B cell (primary cell): ENCODE results near the gene F8A1. TPM values are rescaled to one million over a fixed set of nuclear protein-coding genes. Genes with fewer than 3 reads are reported as not detected.
"Not testable (repeated sequence)": the region's sequence is repeated elsewhere in the genome, so short reads cannot be mapped to it uniquely, and the experiment has no call there.

Source experiments
- ATAC-seq: fragments of 200-7000 bp; cut with Tn5 transposase; one replicate; pipeline ENCODE4 v1.10.0; 2021; ENCODE audit warnings: low read depth, mild to moderate bottlenecking, moderate number of reproducible peaks, moderate library complexity
- CTCF ChIA-PET: fragments of 350-600 bp; sonication (Branson Sonifier 250); formaldehyde crosslinking; loops from one replicate; lab custom pipeline; 2021; ENCODE audit warnings: antibody characterized with exemption, inconsistent platforms; lab: Charles Lee
- POLR2A ChIA-PET: fragments of 350-600 bp; sonication (Branson Sonifier 250); formaldehyde crosslinking; loops from one replicate; lab custom pipeline; 2021; ENCODE audit warnings: antibody characterized with exemption; lab: Charles Lee
- DNase-seq: peaks from one replicate; pipeline ENCODE4 v3.0.0; 2013
- H2AFZ ChIP-seq: 2 replicates; pipeline ENCODE4 v1.6.1; 2012; ENCODE audit warnings: mild to moderate bottlenecking, low read depth, low read length; ENCODE audit not compliant: insufficient read depth, poor library complexity, severe bottlenecking
- H3K27ac ChIP-seq, 2 donors: 1 replicate in 1 of 2; 2 replicates in 1 of 2; pipeline ENCODE4 v1.5.1; 2012 to 2013; ENCODE audit warnings: low read length in 2 of 2, mild to moderate bottlenecking in 2 of 2, moderate library complexity in 1 of 2
- H3K27me3 ChIP-seq, 4 experiments: fragments of 200-600 bp in 1 of 4; sonication (generic) in 1 of 4; replicated peaks in 1 of 4; 1 replicate in 2 of 4; 2 replicates in 2 of 4; pipeline versions ENCODE4 v1.6.1 to v1.7.0; 2013 to 2016; ENCODE audit warnings: low read length in 3 of 4, mild to moderate bottlenecking in 2 of 4, mixed read lengths in 1 of 4, moderate library complexity in 1 of 4; ENCODE audit not compliant: insufficient read depth in 4 of 4, control insufficient read depth in 3 of 4; ENCODE audit errors: control extremely low read depth in 1 of 4
- H3K36me3 ChIP-seq, 2 experiments: replicated peaks in 1 of 2; 1 replicate in 1 of 2; 2 replicates in 1 of 2; pipeline versions ENCODE4 v1.6.1 to v1.7.1; 2013; ENCODE audit warnings: low read length in 1 of 2; ENCODE audit not compliant: insufficient read depth in 2 of 2, control insufficient read depth in 1 of 2; ENCODE audit errors: control extremely low read depth in 1 of 2, extremely low read depth in 1 of 2
- H3K4me1 ChIP-seq, 2 donors: fragments of 200-600 bp in 1 of 2; sonication (generic) in 1 of 2; 1 replicate in 1 of 2; 2 replicates in 1 of 2; pipeline versions ENCODE4 v1.5.1 to v1.6.1; 2013 to 2017; ENCODE audit warnings: low read length in 2 of 2; ENCODE audit not compliant: control insufficient read depth in 2 of 2, insufficient read depth in 2 of 2
- H3K4me2 ChIP-seq: replicated peaks from 2 replicates; pipeline ENCODE3; 2012; ENCODE audit warnings: mild to moderate bottlenecking, low read depth, low read length; ENCODE audit not compliant: poor library complexity, severe bottlenecking
- H3K4me3 ChIP-seq, 5 experiments: fragments of 200-600 bp in 1 of 5; sonication (generic) in 1 of 5; 1 replicate in 3 of 5; 2 replicates in 2 of 5; pipeline versions ENCODE4 v1.5.1 to v1.7.0; 2011 to 2016; ENCODE audit warnings: low read length in 4 of 5, mild to moderate bottlenecking in 4 of 5, low read depth in 2 of 5, control low read depth in 1 of 5, moderate library complexity in 1 of 5; ENCODE audit not compliant: insufficient read depth in 1 of 5; ENCODE audit errors: control extremely low read depth in 1 of 5, extremely low read depth in 1 of 5
- H3K79me2 ChIP-seq: fragments of 200-600 bp; sonication (generic); one replicate; pipeline ENCODE4 v1.6.0; 2016; ENCODE audit warnings: low read length; ENCODE audit not compliant: control insufficient read depth, insufficient read depth
- H3K9ac ChIP-seq: fragments of 200-600 bp; sonication (generic); 2 replicates; pipeline ENCODE4 v1.6.1; 2017; ENCODE audit warnings: mild to moderate bottlenecking, low read length, moderate library complexity
- H3K9me3 ChIP-seq, 3 donors: one replicate each; pipeline versions ENCODE4 v1.6.1 to v1.7.1; 2013; ENCODE audit warnings: low read length in 2 of 3; ENCODE audit not compliant: control insufficient read depth in 2 of 3, insufficient read depth in 1 of 3; ENCODE audit errors: control extremely low read depth in 1 of 3
- H4K20me1 ChIP-seq: 2 replicates; pipeline ENCODE4 v1.6.0; 2012; ENCODE audit warnings: mild to moderate bottlenecking, low read length; ENCODE audit not compliant: insufficient read depth, control insufficient read depth, poor library complexity, severe bottlenecking
- H3K27ac Mint-ChIP-seq: one replicate; pipeline ENCODE4 v1.8.0; 2021; ENCODE audit warnings: mixed read lengths
- H3K27me3 Mint-ChIP-seq: one replicate; pipeline ENCODE4 v1.8.0; 2021; ENCODE audit warnings: mixed read lengths
- H3K4me1 Mint-ChIP-seq: one replicate; pipeline ENCODE4 v1.8.0; 2021; ENCODE audit warnings: mixed read lengths
- H3K4me3 Mint-ChIP-seq: one replicate; pipeline ENCODE4 v1.8.0; 2021; ENCODE audit warnings: mixed read lengths
- H3K9me3 Mint-ChIP-seq: one replicate; pipeline ENCODE4 v1.8.0; 2022; ENCODE audit warnings: mixed read lengths; ENCODE audit not compliant: insufficient read depth
- CTCF ChIP-seq: fragments of 200-600 bp; IDR thresholded peaks from one replicate; pipeline ENCODE4 v1.8.0; 2022; ENCODE audit warnings: antibody characterized with exemption, mild to moderate bottlenecking
- EZH2 ChIP-seq: IDR thresholded peaks from 2 replicates; pipeline ENCODE4 v1.6.1; 2012; ENCODE audit warnings: borderline replicate concordance, low read depth, mild to moderate bottlenecking, moderate library complexity, low read length; ENCODE audit not compliant: insufficient read depth, poor library complexity, severe bottlenecking
- WGBS: methylation state at CpG from one replicate; pipeline ENCODE4 v1.1.5; 2013; ENCODE audit warnings: missing lambda C conversion rate; ENCODE audit not compliant: insufficient coverage; 5-methylcytosine and 5-hydroxymethylcytosine counted together
- intact Hi-C: fragments of 100-400 bp; cut with micrococcal nuclease; formaldehyde crosslinking; loops from one replicate; pipeline ENCODE4 v1.10.0; 2022
- polyA plus RNA-seq: library from polyadenylated mRNA; depleted of rRNA; stranded (reverse); fragments of >200 nt; gene quantifications from 2 replicates; pipeline ENCODE4 v1.2.3, GENCODE V29; 2012
- total RNA-seq, 2 donors: library from RNA; stranded (reverse); fragments of 120-200 nt in 1 of 2; gene quantifications; 1 replicate in 1 of 2; 2 replicates in 1 of 2; pipeline versions ENCODE4 v1.2.3 to v1.2.4, GENCODE V29; 2013 to 2022

F8A1 gene
- total and polyA plus RNA-seq, 2 donors (not counting 1 experiment from before 2014, with no cell fraction given) = 8.6 to 35.8 TPM

GRCh38 chrX:154850957-154851611, 35.1 kb upstream of the F8A1 start:
- H2AFZ ChIP-seq = no peak overlapping the region
- no peak overlapping the region for H3K9ac ChIP-seq
- Mint-ChIP-seq H3K27me3 (no peaks in the 10 kb centered on the region), H3K4me3 (no peak overlapping the region), H3K9me3 (no peaks in the 10 kb centered on the region), H3K27ac (no peak overlapping the region), H3K4me1 (no peaks in the 10 kb centered on the region)
- H3K36me3 ChIP-seq = no peaks in the 10 kb centered on the region
- H3K27ac ChIP-seq = no peak overlapping the region
- DNase-seq = no peak
- ChIA-PET CTCF (no interaction called here), POLR2A (no interaction called here)
- no CpG with 5 or more reads among the region's 1 CpG for WGBS
- H3K9me3 ChIP-seq = no peaks in the 10 kb centered on the region
- H3K4me2 ChIP-seq = no peak overlapping the region
- H3K4me1 ChIP-seq = no peaks in the 10 kb centered on the region
- no peaks in the 10 kb centered on the region for H3K79me2 ChIP-seq
- TF ChIP-seq CTCF (no peak), EZH2 (no peak)
- no peaks in the 10 kb centered on the region for H4K20me1 ChIP-seq
- no peak for ATAC-seq
- H3K27me3 ChIP-seq = no peaks in the 10 kb centered on the region
- H3K4me3 ChIP-seq = no peak overlapping the region
- intact Hi-C loops = no loop called here

GRCh38 chrX:154855256-154855655, 30.9 kb upstream of the F8A1 start:
- DNase-seq (no peak), ATAC-seq (no peak)
- Mint-ChIP-seq H3K4me3 (no peak overlapping the region), H3K9me3 (no peaks in the 10 kb centered on the region), H3K4me1 (no peaks in the 10 kb centered on the region), H3K27ac (no peak overlapping the region), H3K27me3 (no peaks in the 10 kb centered on the region)
- H3K27me3 ChIP-seq = no peaks in the 10 kb centered on the region
- no peak overlapping the region for H2AFZ ChIP-seq
- H3K4me2 ChIP-seq = no peak overlapping the region
- ChIA-PET CTCF (no interaction called here), POLR2A (no interaction called here)
- no peaks in the 10 kb centered on the region for H3K4me1 ChIP-seq
- TF ChIP-seq CTCF (no peak), EZH2 (no peak)
- H3K36me3 ChIP-seq = no peaks in the 10 kb centered on the region
- H3K79me2 ChIP-seq = no peaks in the 10 kb centered on the region
- intact Hi-C loops = no loop called here
- no peaks in the 10 kb centered on the region for H3K9me3 ChIP-seq
- no peak overlapping the region for H3K27ac ChIP-seq
- no peak overlapping the region for H3K9ac ChIP-seq
- no peaks in the 10 kb centered on the region for H4K20me1 ChIP-seq
- H3K4me3 ChIP-seq = no peak overlapping the region

- ATAC-seq, H3K36me3 ChIP-seq, H3K9ac ChIP-seq, H3K9me3 Mint-ChIP-seq, intact Hi-C loops, H3K4me3 ChIP-seq, H3K27me3 Mint-ChIP-seq, H3K9me3 ChIP-seq, H4K20me1 ChIP-seq, DNase-seq, H3K4me3 Mint-ChIP-seq, H3K4me2 ChIP-seq, CTCF ChIA-PET, H3K27ac ChIP-seq, H2AFZ ChIP-seq, H3K27ac Mint-ChIP-seq, H3K4me1 Mint-ChIP-seq, H3K27me3 ChIP-seq, POLR2A ChIA-PET, H3K4me1 ChIP-seq, H3K79me2 ChIP-seq: not testable (repeated sequence)
Observed at GRCh38 chrX:154868522-154868921, 17.6 kb upstream of the F8A1 start.
